IPS-18c (cell line): ENCODE measurements around the gene TGFBI.

Experiments used
- H3K4me3 ChIP-seq: 2 replicates; pipeline ENCODE4 v1.7.0; 2013; ENCODE audit warnings: low read depth, mild to moderate bottlenecking, low read length, moderate library complexity; ENCODE audit not compliant: insufficient read depth
- H3K9me3 ChIP-seq: one replicate; pipeline ENCODE4 v1.6.1; 2013; ENCODE audit warnings: mild to moderate bottlenecking, low read length, moderate library complexity; ENCODE audit not compliant: control insufficient read depth, insufficient read depth

TGFBI gene

DNA sequence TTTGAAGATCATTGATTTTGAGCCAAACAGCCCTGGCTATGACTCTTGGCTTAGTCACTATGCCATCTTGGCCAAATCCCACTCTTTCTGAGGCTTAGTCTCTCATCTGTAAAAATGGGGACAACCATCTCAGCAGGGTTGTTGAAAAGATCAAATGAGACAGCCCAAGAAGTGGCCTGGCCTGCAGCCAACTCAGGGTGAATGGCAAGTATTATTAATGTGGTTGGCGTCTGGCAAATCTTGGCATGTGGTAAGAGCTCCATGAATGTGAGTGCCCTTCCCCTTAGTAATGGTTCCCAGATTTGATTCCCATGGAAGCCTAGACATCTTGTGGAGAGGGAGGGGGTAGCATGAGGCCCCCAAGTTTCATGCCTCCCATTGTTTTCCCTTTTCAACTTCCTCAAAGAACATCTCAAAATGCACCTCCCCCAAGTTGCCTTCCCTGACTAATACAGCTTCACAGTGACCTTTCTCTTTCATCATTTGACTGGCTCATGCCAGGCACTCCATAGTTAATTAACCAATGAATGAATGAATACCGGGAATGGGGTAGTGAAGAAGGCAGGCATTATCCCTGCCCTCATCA, 11.8 kb upstream of the TGFBI start:
- no peak overlapping the region for H3K4me3 ChIP-seq
- no peaks in the 10 kb centered on the region for H3K9me3 ChIP-seq

- H3K9me3 ChIP-seq: no peaks in the 10 kb centered on the region
- H3K4me3 ChIP-seq: no peak overlapping the region
These were observed 9.7 kb upstream of the TGFBI start for GRCh38 chr5:136018814-136019783.

DNA sequence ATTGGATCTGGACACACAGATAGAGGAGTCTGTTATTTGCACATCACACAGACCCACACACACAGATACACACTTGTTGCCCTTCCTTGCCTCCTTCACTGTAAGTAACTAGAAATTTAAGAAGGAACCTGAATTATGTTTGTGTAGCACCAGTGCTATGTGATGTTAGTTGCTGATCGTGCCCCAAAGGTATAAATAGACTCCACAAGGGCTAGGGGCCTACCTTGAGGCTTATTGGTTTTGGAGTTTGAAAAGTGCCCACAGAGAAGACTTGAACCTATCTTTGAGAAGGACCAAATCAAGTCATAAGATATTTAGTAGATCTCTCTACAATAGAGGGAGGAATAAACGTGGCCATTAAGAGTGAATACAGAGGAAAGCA, 8.8 kb upstream of the TGFBI start:
- Histone ChIP-seq H3K9me3 (no peaks in the 10 kb centered on the region), H3K4me3 (no peak overlapping the region)

DNA sequence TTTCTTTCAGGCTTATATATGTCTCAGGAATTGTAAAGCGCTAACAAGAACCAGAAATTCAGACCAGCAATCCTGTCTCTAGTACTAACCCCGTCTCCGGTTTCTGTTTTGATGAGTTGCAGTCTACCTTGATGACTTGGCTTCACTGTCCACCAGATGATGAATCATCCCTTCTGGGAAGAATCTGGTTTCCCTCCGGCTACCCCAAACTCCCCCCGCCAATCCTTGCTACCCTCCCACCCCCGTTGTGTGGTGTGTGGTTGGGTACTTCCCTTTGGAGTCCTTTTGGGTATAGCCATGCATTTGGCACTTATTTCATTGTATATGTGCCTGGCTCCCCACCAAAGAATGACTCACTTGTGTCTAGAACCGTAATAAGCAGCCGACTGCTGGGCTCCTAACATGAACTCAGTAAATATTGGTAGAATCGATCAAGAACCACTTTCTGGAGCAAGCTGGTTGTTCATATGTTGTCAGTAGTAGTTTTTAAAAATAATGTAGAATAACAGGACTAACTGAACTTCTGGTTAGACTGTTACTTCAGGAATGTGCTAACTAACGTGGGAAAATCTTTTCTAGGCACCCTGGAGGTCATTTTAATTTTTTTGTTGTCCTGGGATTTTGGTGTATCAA, 8.3 kb upstream of the TGFBI start:
- no peak overlapping the region for H3K4me3 ChIP-seq
- no peaks in the 10 kb centered on the region for H3K9me3 ChIP-seq

GRCh38 chr5:136021016-136021405, 7.8 kb upstream of the TGFBI start:
- Histone ChIP-seq H3K9me3 (no peaks in the 10 kb centered on the region), H3K4me3 (no peak overlapping the region)

DNA sequence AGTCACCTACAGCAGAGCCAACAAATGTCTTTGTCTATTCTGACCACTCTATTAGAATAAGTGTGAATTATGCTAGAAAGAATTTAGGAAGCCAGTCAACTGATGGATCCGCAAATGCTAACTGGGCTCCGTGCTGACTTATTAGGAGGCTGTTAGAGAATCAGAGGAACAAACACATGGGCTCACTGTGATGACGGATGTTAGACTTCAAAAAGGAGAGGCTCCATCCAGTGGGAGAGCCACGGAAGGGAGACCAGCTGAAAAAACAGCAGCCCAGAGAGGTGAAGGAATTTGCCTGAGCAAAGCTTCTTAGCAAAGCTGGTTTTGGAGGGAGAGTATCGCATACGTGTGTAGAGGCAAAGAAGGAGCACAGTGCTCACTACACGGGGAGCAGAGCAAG, 5.8 kb upstream of the TGFBI start:
- Histone ChIP-seq H3K9me3 (peaks cover 2% of the 10 kb centered on the region), H3K4me3 (no peak overlapping the region)

DNA sequence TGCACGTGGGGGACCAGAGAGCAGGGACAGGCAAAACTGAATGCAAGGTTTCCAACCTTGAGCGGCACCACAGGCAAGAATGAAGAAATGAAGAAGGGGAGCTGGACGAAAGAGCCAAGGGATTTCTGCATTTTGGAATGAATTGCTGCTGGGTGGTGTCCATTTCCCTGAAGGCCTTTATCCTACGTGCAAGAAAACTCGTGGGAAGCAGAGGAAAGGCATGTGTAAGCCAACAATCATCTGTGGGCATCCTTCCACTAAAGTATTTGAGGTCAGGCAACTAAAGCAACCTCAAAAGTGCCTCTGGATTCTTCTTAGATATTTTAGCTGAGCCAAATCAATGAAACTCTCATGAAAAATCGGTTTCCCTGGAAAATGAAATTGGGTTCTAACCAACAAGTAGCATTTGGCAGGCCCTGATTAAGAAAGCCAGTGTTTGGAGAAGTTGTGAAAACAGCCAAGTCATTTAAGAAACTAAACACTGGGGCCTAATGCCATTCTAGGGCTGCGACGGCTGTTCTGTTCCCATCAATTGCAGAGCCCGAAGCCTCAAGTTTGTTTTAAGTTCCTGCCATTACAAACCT, 4.7 kb upstream of the TGFBI start:
- peaks cover 2% of the 10 kb centered on the region for H3K9me3 ChIP-seq
- H3K4me3 ChIP-seq: no peak overlapping the region

DNA sequence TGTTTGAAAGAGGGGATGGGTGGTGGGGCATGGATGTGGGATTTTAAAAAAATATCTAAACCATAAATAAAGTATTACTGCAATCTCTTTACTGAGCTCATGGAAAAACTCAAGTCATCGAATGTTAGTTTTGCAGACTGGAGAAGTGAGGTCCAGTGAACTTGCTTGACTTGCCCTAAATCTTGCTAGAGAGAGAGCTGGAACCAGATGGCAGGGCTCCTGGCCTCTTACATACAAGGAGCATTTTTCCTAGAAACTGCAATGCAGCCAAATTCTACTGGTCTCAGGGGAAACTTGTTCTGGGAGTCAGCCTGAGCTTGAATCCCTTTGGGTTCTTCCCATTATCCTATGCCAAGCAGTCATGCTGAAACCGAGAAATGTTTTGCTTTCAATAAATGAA, 2.9 kb upstream of the TGFBI start:
- Histone ChIP-seq H3K4me3 (no peak overlapping the region), H3K9me3 (peaks cover 2% of the 10 kb centered on the region)

GRCh38 chr5:136026636-136027035, 2.2 kb upstream of the TGFBI start:
- Histone ChIP-seq H3K9me3 (peaks cover 2% of the 10 kb centered on the region), H3K4me3 (no peak overlapping the region)

DNA sequence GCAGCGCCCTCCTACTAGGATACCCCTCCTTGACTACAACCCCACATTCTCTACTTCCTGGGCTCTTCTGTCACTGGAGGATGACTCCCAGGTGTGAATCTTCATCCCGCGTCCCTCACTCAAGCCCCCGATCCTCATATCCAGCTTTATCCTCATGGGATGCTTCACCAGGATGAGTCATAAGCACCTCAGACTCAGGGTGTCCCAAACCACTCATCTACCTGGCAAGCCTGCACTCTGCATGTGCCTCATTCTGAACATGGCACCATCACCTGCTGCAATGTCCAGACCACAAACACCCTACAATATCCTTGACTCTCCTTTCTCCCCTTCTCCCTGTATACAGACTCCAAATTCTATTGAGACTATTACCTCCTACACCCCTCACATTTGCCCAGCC, 1.5 kb upstream of the TGFBI start:
- H3K9me3 ChIP-seq: peaks cover 2% of the 10 kb centered on the region
- no peak overlapping the region for H3K4me3 ChIP-seq

DNA sequence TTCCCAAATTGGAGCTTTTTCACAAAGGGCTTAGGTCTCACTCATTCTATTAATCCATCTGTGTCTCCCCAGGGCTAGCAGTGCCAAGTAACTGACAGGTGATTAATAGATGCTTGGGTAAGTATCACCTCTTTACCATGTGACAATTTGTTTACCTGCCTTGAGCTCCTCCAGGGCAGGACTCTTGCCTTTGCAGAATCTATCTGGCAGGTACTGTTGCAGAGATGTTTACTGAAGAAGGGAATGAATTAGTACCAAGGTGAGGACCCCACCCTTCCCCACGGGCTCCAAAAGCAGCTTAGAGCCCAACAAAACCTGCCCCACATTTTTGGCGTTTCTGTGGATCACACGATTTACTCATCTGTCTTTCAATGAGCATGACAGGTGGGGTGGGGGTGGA, 698 bp upstream of the TGFBI start:
- Histone ChIP-seq H3K4me3 (no peak overlapping the region; the same call in 1 of the 2 replicates), H3K9me3 (peaks cover 2% of the 10 kb centered on the region)

DNA sequence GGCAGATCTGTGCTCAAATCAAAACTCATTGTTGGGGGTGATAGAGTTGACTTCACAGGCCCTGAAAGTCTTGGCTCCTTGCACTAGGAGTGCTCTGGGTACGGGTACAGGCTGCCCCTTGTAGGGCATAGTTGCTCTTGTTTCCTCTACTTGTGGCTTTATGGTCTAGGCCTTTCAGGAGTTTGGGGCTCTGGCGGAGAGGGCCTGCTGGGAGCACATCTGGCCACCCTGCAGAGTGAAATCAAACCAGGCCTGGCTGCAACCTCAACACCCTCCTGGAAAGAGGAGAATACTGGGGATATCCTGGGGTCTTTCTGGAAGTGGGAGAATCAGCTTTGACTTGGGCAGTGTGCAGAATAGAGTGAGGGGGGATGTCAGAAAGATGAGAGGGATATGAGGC, 1.5 kb downstream of the TGFBI start:
- peaks cover 2% of the 10 kb centered on the region for H3K9me3 ChIP-seq
- H3K4me3 ChIP-seq: no peak overlapping the region

DNA sequence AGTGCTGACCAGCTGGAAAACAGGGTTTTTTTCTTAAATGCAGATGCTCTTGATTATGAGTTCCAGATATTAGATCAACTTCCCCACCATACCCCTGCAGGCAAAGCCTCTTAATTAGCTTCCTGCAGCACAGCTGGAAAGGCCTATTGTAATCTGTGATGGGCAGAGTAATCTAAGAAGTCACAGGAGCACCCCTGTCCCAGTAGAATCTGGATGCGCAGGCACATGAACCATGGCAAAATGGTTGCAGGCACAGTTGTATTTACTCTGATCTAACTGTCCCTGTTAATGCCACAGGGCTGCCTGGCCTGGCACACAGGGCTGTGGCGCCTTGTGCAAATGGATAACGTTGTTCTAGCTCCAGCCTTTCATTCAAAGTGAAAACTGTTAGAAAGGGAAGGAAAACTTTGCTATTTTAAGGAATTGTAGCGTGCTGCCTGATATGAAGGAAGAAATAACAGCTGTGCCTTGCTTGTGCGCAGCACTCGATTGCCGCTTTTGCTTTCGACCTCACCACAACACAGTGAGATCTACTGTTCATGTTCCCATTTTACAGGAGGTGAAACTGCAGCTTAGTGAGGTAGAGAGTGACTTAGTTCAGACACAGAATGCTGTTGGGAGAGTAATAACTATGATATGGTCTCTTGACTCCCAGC, 2.3 kb downstream of the TGFBI start:
- H3K9me3 ChIP-seq: peaks cover 2% of the 10 kb centered on the region
- H3K4me3 ChIP-seq: no peak overlapping the region

DNA sequence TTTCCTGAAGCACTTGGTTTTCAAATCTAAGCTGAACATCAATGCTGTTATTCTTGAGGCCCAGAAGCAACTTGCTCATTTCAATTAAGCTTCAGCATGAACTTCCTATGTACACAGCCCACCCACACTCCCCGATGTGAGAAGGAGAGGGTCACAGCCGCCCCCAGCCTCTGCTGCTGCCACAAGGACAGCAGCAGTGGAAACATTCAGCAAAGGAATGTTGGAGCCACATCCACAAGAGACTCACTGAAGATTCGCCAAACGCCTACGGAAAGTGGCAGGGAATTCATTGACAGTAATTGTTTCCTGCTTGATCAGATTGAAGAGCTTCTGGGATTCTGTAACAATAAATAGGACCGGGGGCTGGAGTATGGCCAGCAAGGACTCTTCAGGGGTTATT, 2.9 kb downstream of the TGFBI start:
- peaks cover 2% of the 10 kb centered on the region for H3K9me3 ChIP-seq
- no peak overlapping the region for H3K4me3 ChIP-seq

DNA sequence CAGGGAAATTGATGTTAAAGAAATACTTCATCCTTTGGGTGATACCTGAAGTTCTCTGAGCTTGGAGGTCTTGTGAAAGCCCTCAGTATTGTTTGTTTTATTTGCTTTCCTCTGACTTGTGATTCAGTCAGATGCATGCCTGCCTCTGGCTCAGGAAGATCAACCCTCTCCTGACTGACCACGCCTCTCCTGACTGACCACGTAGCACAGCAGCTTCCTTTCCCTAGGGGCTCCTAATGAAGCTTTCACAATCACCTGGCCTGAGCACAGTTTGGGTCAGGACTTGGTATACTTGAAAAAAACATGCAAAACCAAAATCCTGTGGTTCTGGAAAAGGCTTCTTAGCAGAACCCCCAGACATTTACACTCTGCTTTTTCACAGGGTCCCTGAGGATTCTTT, 3.8 kb downstream of the TGFBI start:
- Histone ChIP-seq H3K9me3 (no peaks in the 10 kb centered on the region), H3K4me3 (no peak overlapping the region)

- H3K4me3 ChIP-seq: no peak overlapping the region
- H3K9me3 ChIP-seq: no peaks in the 10 kb centered on the region
These were observed 4.4 kb downstream of the TGFBI start for GRCh38 chr5:136033234-136033633.

- no peak overlapping the region for H3K4me3 ChIP-seq
These were observed 5.1 kb downstream of the TGFBI start for GRCh38 chr5:136033848-136034247.

More at GRCh38 chr5:136033848-136034247, 5.1 kb downstream of the TGFBI start:
- H3K9me3 ChIP-seq: no peaks in the 10 kb centered on the region
